ENCODE data around the gene LRRC8D.

GRCh38 chr1:89905395-89906058, 84.7 kb downstream of the LRRC8D start:
- TF ChIP-seq CTCF (IDR thresholded peaks at IDR 0.05): no peak
- TF ChIP-seq TCF7L2 (IDR thresholded peaks at IDR 0.05; ENCODE audit: low read depth, low read length): no peak
- TF ChIP-seq POLR2AphosphoS5 (IDR thresholded peaks at IDR 0.05; ENCODE audit: low read depth, low read length): no peak
- no peak for TF ChIP-seq REST (IDR thresholded peaks at IDR 0.05; ENCODE audit: insufficient read depth in 1 of 2, low read depth in 2 of 2, low read length in 1 of 2)
- TF ChIP-seq SIN3A (IDR thresholded peaks at IDR 0.05; ENCODE audit: borderline replicate concordance, insufficient read depth, low read depth, low read length): no peak

Data from Panc1 (cell line).